ENCODE measurements around the gene PML.

- TF ChIP-seq GABPA (IDR thresholded peaks at IDR 0.05; ENCODE audit: low read depth) = no peak
- no peak for TF ChIP-seq CTCF (IDR thresholded peaks at IDR 0.05; ENCODE audit: insufficient read depth, low read length)
- no peak for TF ChIP-seq SPI1 (IDR thresholded peaks at IDR 0.05; ENCODE audit: borderline replicate concordance, low read depth)
- no peak for TF ChIP-seq POLR2AphosphoS5 (IDR thresholded peaks at IDR 0.05; ENCODE audit: low read depth)
- no peak for TF ChIP-seq REST (IDR thresholded peaks at IDR 0.05; ENCODE audit: insufficient replicate concordance, low read depth)
Measured at GRCh38 chr15:73948982-73949381, 45.5 kb upstream of the PML start.
